Endothelial cell of umbilical vein (primary cell): ENCODE data around the gene LPP.

ENCODE experiments used
- EZH2 ChIP-seq: IDR thresholded peaks from 2 replicates; pipeline ENCODE4 v1.6.1; 2012; ENCODE audit warnings: borderline replicate concordance, low read depth, mild to moderate bottlenecking, moderate library complexity, low read length, inconsistent platforms; ENCODE audit not compliant: severe bottlenecking
- MYC ChIP-seq: IDR thresholded peaks from one replicate; pipeline ENCODE4 v1.6.1; 2011; ENCODE audit warnings: mild to moderate bottlenecking, low read depth, low read length
- POLR2A ChIP-seq: IDR thresholded peaks from 2 replicates; pipeline ENCODE4 v1.6.1; 2012; ENCODE audit warnings: low read depth, mild to moderate bottlenecking, control low read depth, low read length
- POLR2AphosphoS5 ChIP-seq: IDR thresholded peaks from 2 replicates; pipeline ENCODE4 v1.6.1; 2012; ENCODE audit warnings: low read depth, mild to moderate bottlenecking, control low read depth, low read length, moderate library complexity; ENCODE audit not compliant: insufficient read depth
- TF ChIP-seq, protein P1 (sequence below): IDR thresholded peaks from 2 replicates; pipeline ENCODE4 v1.6.1; 2011; ENCODE audit not compliant: insufficient read depth, insufficient read length
- TF ChIP-seq, protein P2 (sequence below), 2 donors: IDR thresholded peaks; 1 replicate in 1 of 2; 2 replicates in 1 of 2; pipeline ENCODE4 v1.5.1; 2011; ENCODE audit warnings: low read length in 2 of 2, mild to moderate bottlenecking in 2 of 2, moderate library complexity in 2 of 2, control low read depth in 1 of 2, inconsistent platforms in 1 of 2, low read depth in 1 of 2; ENCODE audit not compliant: insufficient read depth in 1 of 2; ENCODE audit errors: extremely low read depth in 1 of 2

DNA sequence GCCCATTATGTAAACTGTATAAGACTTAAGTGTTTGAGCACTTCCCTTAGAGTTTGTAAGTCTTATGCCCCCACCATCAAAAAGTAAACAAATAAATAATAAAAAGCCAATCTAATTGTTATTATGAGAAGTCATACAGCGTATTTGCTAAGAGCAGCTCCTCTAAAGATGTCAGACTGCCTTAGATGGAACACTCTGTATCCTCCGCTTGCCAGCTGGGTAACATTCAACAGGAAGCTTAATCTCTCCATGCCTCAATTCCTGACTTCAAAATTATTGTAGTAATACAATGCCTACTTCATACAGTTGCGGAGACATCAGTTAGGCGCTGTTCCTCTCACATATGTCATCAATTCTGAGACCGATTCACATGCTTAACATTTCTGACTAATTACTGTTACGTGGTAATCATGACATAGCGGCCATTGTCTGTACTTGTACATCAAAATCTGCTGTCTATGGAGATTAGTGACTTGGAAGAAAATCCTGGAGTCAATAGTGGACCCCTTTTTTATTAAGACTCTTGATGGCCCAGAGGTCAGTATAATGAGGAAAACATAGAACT, 417.7 kb downstream of the LPP start:
- TF ChIP-seq, protein P1, sequence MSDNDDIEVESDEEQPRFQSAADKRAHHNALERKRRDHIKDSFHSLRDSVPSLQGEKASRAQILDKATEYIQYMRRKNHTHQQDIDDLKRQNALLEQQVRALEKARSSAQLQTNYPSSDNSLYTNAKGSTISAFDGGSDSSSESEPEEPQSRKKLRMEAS = no peak
- TF ChIP-seq POLR2AphosphoS5 (no peak), EZH2 (no peak), MYC (no peak), POLR2A (no peak)
- TF ChIP-seq, protein P2, sequence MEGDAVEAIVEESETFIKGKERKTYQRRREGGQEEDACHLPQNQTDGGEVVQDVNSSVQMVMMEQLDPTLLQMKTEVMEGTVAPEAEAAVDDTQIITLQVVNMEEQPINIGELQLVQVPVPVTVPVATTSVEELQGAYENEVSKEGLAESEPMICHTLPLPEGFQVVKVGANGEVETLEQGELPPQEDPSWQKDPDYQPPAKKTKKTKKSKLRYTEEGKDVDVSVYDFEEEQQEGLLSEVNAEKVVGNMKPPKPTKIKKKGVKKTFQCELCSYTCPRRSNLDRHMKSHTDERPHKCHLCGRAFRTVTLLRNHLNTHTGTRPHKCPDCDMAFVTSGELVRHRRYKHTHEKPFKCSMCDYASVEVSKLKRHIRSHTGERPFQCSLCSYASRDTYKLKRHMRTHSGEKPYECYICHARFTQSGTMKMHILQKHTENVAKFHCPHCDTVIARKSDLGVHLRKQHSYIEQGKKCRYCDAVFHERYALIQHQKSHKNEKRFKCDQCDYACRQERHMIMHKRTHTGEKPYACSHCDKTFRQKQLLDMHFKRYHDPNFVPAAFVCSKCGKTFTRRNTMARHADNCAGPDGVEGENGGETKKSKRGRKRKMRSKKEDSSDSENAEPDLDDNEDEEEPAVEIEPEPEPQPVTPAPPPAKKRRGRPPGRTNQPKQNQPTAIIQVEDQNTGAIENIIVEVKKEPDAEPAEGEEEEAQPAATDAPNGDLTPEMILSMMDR (IDR thresholded peaks at IDR 0.05; ENCODE audit: extremely low read depth in 1 of 2, insufficient read depth in 1 of 2, low read depth in 1 of 2, low read length in 2 of 2) = no peak
